ENCODE measurements around the gene TSC1. TPM values are rescaled to one million over a fixed set of nuclear protein-coding genes. Genes with fewer than 3 reads are reported as not detected.

The TSC1 gene
- 15.1 to 18.5 TPM (median 17.3 TPM) in 5 replicates for total RNA-seq (2022; extraction: Qiagen RNA extraction; ENCODE audit: low read depth)

GRCh38 chr9:132944294-132945185 lies at the start of gene TSC1:
Gene TSC1, minus strand, starts transcription at chr9:132944616. Its CDS starts 15,744 bp downstream, at chr9:132928872.

GRCh38 chr9:132978451-132979131 lies 34.2 kb upstream of the TSC1 start, which contains the start of gene GFI1B:
Gene GFI1B, plus strand, starts transcription at chr9:132978694. Its CDS starts 7,985 bp downstream, at chr9:132986679.

GRCh38 chr9:132878695-132879456 lies 65.5 kb downstream of the TSC1 start, which contains the start of gene SPACA9:
Gene SPACA9, plus strand, starts transcription at chr9:132878898. Its CDS starts 5,050 bp downstream, at chr9:132883948.

GRCh38 chr9:132877824-132878694 lies 66.4 kb downstream of the TSC1 start, which contains the start of gene AK8:
Gene AK8, minus strand, starts transcription at chr9:132878284. Its CDS starts 29 bp downstream, at chr9:132878255.

Other genes starting within 250 kb of the TSC1 start
- gene AK8, start 66.3 kb downstream of the TSC1 start, total RNA-seq (2022; extraction: Qiagen RNA extraction; ENCODE audit: low read depth) = 0.43 to 1.4 TPM (median 1.2 TPM) in 5 replicates
- 4.0 to 6.2 TPM (median 4.3 TPM) in 5 replicates for gene SPACA9, start 65.7 kb downstream of the TSC1 start, total RNA-seq (2022; extraction: Qiagen RNA extraction; ENCODE audit: low read depth)
- gene GFI1B, start 34.1 kb upstream of the TSC1 start, total RNA-seq (2022; extraction: Qiagen RNA extraction; ENCODE audit: low read depth) = not detected in 5 replicates
- 50.2 to 70.4 TPM (median 67.7 TPM) in 5 replicates for gene GTF3C5, start 86.4 kb upstream of the TSC1 start, total RNA-seq (2022; extraction: Qiagen RNA extraction; ENCODE audit: low read depth)
- gene CEL, start 117.4 kb upstream of the TSC1 start, total RNA-seq (2022; extraction: Qiagen RNA extraction; ENCODE audit: low read depth) = 0.51 to 1.3 TPM (median 0.83 TPM) in 5 replicates
- 19.2 to 29.0 TPM (median 26.7 TPM) in 5 replicates for gene RALGDS, start 176.6 kb upstream of the TSC1 start, total RNA-seq (2022; extraction: Qiagen RNA extraction; ENCODE audit: low read depth)
- gene GBGT1, start 219.3 kb upstream of the TSC1 start, total RNA-seq (2022; extraction: Qiagen RNA extraction; ENCODE audit: low read depth) = 1.5 to 3.0 TPM (median 2.2 TPM) in 5 replicates